ENCODE results near the gene BMP8B.

The BMP8B gene

GRCh38 chr1:39755965-39756659 lies 32.6 kb downstream of the BMP8B start:
- DNase-seq: no peak

GRCh38 chr1:39754906-39755504 lies 33.7 kb downstream of the BMP8B start:
- no peak for DNase-seq

GRCh38 chr1:39754026-39754570 lies 34.6 kb downstream of the BMP8B start:
- DNase-seq: peak; percentile 96

GRCh38 chr1:39753132-39754025 lies 35.3 kb downstream of the BMP8B start:
- peak; percentile 91 for DNase-seq

- DNase-seq: no peak
Observed at GRCh38 chr1:39752703-39753102, 36.0 kb downstream of the BMP8B start.

GRCh38 chr1:39751595-39751994 lies 37.1 kb downstream of the BMP8B start:
- DNase-seq: no peak

- DNase-seq: no peak
Observed at GRCh38 chr1:39745016-39745670, 43.5 kb downstream of the BMP8B start.

- peak; percentile 100 for DNase-seq
Observed at GRCh38 chr1:39738622-39739366, 49.9 kb downstream of the BMP8B start, which contains the start of gene PPIE. PPIE (plus strand) TSS chr1:39738882; CDS start chr1:39738901, 19 bp downstream.

- peak; percentile 100 for DNase-seq
Observed at GRCh38 chr1:39737546-39738169, 51.0 kb downstream of the BMP8B start.

GRCh38 chr1:39735731-39736130 lies 52.9 kb downstream of the BMP8B start:
- peak; percentile 98 for DNase-seq

GRCh38 chr1:39733161-39733560 lies 55.5 kb downstream of the BMP8B start:
- no peak for DNase-seq

GRCh38 chr1:39732730-39733129 lies 55.9 kb downstream of the BMP8B start:
- no peak for DNase-seq

- no peak for DNase-seq
Observed at GRCh38 chr1:39729842-39730241, 58.8 kb downstream of the BMP8B start.

- no peak for DNase-seq
Observed at GRCh38 chr1:39729030-39729429, 59.6 kb downstream of the BMP8B start.

GRCh38 chr1:39727932-39728317 lies 60.7 kb downstream of the BMP8B start:
- no peak for DNase-seq

GRCh38 chr1:39727221-39727931 lies 61.3 kb downstream of the BMP8B start:
- no peak for DNase-seq

- no peak for DNase-seq
Observed at GRCh38 chr1:39726600-39726999, 62.1 kb downstream of the BMP8B start.

- peak; percentile 52 for DNase-seq
Observed at GRCh38 chr1:39722495-39722894, 66.2 kb downstream of the BMP8B start.

- DNase-seq: no peak
Observed at GRCh38 chr1:39721664-39722063, 67.0 kb downstream of the BMP8B start.

GRCh38 chr1:39720094-39720999 lies 68.3 kb downstream of the BMP8B start:
- DNase-seq: peak; percentile 99
